Retina (tissue), 1 donor: ENCODE measurements around the gene SAMD1.
"Not testable (repeated sequence)": the region's sequence is repeated elsewhere in the genome, so short reads cannot be mapped to it uniquely, and the experiment has no call there.

ENCODE experiments used
- DNase-seq: peaks from one replicate; pipeline ENCODE4 v3.0.0-alpha.2; 2016

The SAMD1 gene

GRCh38 chr19:14059093-14059480 is 31.5 kb downstream of the SAMD1 start:
- no peak for DNase-seq

GRCh38 chr19:14058182-14059092 is 32.1 kb downstream of the SAMD1 start:
- DNase-seq: no peak

- no peak for DNase-seq
Observed at GRCh38 chr19:14056741-14057356, 33.7 kb downstream of the SAMD1 start.

- no peak for DNase-seq
Observed at GRCh38 chr19:14056069-14056666, 34.4 kb downstream of the SAMD1 start.

- DNase-seq: no peak
Observed at GRCh38 chr19:14055396-14055795, 35.2 kb downstream of the SAMD1 start.

- DNase-seq: no peak
Observed at GRCh38 chr19:14054721-14055120, 35.8 kb downstream of the SAMD1 start.

- no peak for DNase-seq
Observed at GRCh38 chr19:14054099-14054498, 36.5 kb downstream of the SAMD1 start.

GRCh38 chr19:14053500-14053899 is 37.1 kb downstream of the SAMD1 start:
- DNase-seq: no peak

- no peak for DNase-seq
Observed at GRCh38 chr19:14053032-14053431, 37.5 kb downstream of the SAMD1 start.

- no peak for DNase-seq
Observed at GRCh38 chr19:14052470-14052869, 38.1 kb downstream of the SAMD1 start.

GRCh38 chr19:14051980-14052379 is 38.6 kb downstream of the SAMD1 start:
- no peak for DNase-seq

GRCh38 chr19:14050961-14051360 is 39.6 kb downstream of the SAMD1 start:
- not testable (repeated sequence) for DNase-seq

GRCh38 chr19:14050512-14050911 is 40.0 kb downstream of the SAMD1 start:
- no peak for DNase-seq

GRCh38 chr19:14048443-14049153 is 42.0 kb downstream of the SAMD1 start:
- DNase-seq: no peak

GRCh38 chr19:14047866-14048265 is 42.7 kb downstream of the SAMD1 start:
- DNase-seq: not testable (repeated sequence)

- peak; percentile 58 for DNase-seq
Observed at GRCh38 chr19:14042659-14043608, 47.6 kb downstream of the SAMD1 start.

- no peak for DNase-seq
Observed at GRCh38 chr19:14039181-14039580, 51.4 kb downstream of the SAMD1 start.
